Measurements from ENCODE around the gene CRB3.

The CRB3 gene

DNA sequence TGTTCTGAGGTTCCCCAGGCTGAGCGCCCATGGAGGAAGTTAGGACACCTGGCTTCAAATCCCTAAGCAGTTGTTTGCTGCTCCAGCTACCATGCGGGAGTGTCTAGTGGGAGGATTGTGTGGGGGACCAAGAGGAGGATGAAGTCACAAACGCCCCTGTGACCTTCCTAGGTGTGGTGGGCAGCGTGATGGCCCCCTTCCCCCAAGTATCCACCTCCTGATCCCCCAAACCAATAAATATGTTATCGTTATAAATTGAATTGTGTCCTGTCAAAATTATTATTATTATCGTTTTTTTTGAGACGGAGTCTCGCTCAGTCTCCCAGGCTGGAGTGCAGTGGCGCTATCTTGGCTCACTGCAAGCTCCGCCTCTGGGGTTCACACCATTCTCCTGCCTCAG lies 30.4 kb upstream of the CRB3 start, which contains the start of gene SLC25A41:
Gene SLC25A41, minus strand, starts transcription at position 101 of the 400 bp plus-strand sequence. Its CDS starts 70 bp downstream, at position 31.
- H3K9me3 ChIP-seq, result no peaks in the 10 kb centered on the region
- no peaks in the 10 kb centered on the region for H3K36me3 ChIP-seq
- H3K27me3 ChIP-seq, result peaks cover 4% of the 10 kb centered on the region
- no peak within 1 kb of the TSS for H3K4me3 ChIP-seq (ENCODE audit: low read depth, low read length)
- H3K4me1 ChIP-seq, result no peaks in the 10 kb centered on the region
- no peak for DNase-seq
- TF ChIP-seq, protein P1, sequence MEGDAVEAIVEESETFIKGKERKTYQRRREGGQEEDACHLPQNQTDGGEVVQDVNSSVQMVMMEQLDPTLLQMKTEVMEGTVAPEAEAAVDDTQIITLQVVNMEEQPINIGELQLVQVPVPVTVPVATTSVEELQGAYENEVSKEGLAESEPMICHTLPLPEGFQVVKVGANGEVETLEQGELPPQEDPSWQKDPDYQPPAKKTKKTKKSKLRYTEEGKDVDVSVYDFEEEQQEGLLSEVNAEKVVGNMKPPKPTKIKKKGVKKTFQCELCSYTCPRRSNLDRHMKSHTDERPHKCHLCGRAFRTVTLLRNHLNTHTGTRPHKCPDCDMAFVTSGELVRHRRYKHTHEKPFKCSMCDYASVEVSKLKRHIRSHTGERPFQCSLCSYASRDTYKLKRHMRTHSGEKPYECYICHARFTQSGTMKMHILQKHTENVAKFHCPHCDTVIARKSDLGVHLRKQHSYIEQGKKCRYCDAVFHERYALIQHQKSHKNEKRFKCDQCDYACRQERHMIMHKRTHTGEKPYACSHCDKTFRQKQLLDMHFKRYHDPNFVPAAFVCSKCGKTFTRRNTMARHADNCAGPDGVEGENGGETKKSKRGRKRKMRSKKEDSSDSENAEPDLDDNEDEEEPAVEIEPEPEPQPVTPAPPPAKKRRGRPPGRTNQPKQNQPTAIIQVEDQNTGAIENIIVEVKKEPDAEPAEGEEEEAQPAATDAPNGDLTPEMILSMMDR (IDR thresholded peaks at IDR 0.05; ENCODE audit: low read depth, low read length), result no peak

DNA sequence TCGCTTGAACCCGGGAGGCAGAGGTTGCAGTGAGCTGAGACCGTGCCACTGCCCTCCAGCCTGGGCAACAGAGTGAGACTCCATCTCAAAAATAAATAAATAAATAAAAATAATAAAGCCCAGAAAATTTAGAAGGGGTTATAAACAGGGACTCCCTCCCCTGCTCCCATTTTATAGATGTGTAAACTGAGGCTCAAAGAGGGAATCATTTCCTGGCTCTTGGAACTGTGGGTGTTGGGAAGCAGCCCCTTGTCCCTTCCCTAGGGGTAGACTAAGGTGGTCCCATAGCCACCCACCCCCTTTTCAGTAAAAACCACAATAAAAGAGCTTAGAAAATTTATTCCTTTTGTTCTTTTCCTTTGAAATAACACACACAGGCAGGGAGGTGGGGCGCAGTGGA lies 24.3 kb upstream of the CRB3 start:
- Histone ChIP-seq H3K4me3 (ENCODE audit: low read depth, low read length) (no peak overlapping the region), H3K4me1 (no peaks in the 10 kb centered on the region), H3K9me3 (no peaks in the 10 kb centered on the region), H3K27me3 (no peaks in the 10 kb centered on the region), H3K36me3 (no peaks in the 10 kb centered on the region)
- TF ChIP-seq, protein P1 (IDR thresholded peaks at IDR 0.05; ENCODE audit: low read depth, low read length), result no peak
- DNase-seq, result no peak

DNA sequence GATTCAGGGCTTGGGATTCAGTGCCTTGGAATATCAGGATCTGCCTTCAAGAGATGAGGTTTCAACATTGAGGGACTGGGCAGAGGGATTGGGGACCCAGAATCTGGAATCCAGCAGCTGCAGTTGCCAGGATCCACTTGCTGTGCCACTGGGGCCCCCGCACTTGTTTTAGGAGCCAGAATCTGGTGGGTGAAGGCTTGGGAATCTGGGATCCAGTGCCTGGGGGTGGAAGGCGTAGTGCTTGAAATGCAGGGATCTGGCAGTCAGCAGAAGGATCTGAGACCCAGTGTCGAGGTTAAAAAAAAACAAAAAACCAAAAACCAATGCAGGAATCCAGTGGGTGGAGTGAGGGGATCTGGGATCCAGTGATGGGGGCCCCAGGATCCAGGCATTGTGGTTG lies 23.2 kb upstream of the CRB3 start:
- TF ChIP-seq, protein P1 (IDR thresholded peaks at IDR 0.05; ENCODE audit: low read depth, low read length), result no peak
- H3K4me3 ChIP-seq (ENCODE audit: low read depth, low read length), result no peak overlapping the region
- no peaks in the 10 kb centered on the region for H3K36me3 ChIP-seq
- H3K9me3 ChIP-seq, result no peaks in the 10 kb centered on the region
- H3K27me3 ChIP-seq, result no peaks in the 10 kb centered on the region
- DNase-seq, result no peak
- no peaks in the 10 kb centered on the region for H3K4me1 ChIP-seq

DNA sequence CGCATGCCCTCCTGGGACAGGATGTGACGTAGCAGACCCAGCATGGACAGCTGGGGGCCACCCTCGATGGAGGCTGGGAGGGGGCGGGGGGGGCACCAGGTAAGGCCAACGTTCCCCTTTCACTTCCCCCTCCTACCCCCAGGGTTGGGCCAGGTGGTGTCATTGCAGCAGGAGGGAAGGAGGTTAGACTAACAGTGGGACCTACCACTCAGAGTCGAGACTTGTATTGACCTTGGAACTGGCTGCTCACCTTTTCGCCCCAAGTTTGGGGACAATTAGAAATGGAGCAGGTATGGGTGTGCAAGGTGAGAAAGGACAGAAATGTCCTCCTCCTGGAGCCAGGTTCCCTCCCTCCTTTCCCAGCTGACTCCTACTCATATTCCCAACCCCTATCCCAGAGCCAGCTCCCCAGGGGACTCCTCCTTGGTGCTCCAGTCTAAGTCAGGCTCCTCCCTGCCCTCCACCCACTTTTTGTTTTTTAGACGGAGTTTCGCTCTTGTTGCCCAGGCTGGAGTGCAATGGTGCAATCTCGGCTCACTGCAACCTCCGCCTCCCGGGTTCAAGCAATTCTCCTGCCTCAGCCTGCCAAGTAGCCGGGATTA lies 21.9 kb upstream of the CRB3 start:
- no peaks in the 10 kb centered on the region for H3K4me1 ChIP-seq
- H3K27me3 ChIP-seq, result no peaks in the 10 kb centered on the region
- DNase-seq, result no peak
- no peak overlapping the region for H3K4me3 ChIP-seq (ENCODE audit: low read depth, low read length)
- H3K36me3 ChIP-seq, result no peaks in the 10 kb centered on the region
- TF ChIP-seq, protein P1 (IDR thresholded peaks at IDR 0.05; ENCODE audit: low read depth, low read length), result no peak
- H3K9me3 ChIP-seq, result no peaks in the 10 kb centered on the region; the same call in 1 of the 2 replicates

DNA sequence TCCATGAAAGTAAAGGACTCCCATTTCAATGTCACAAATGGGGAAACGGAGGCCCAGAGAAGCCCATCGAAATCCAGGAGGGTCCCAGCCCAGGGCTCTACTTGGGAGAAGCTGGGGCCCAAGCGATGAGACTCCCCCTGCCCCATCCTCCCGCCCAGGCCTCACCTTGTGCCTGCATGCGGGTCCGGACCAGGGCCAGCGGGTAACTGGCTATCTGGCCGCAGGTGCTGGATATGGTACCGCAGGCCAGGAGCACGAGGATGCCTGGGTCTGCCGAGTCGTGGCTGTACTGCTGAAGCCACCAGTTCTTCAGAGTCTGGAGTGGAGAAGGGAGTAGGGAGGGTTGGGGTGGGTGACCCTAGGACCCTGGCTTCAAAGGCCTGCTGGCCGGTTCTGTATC lies 20.1 kb upstream of the CRB3 start:
- Histone ChIP-seq H3K9me3 (no peaks in the 10 kb centered on the region; the same call in 1 of the 2 replicates), H3K4me3 (ENCODE audit: low read depth, low read length) (no peak overlapping the region), H3K36me3 (no peaks in the 10 kb centered on the region), H3K4me1 (no peaks in the 10 kb centered on the region), H3K27me3 (no peaks in the 10 kb centered on the region)
- TF ChIP-seq, protein P1 (IDR thresholded peaks at IDR 0.05; ENCODE audit: low read depth, low read length), result no peak
- no peak for DNase-seq

DNA sequence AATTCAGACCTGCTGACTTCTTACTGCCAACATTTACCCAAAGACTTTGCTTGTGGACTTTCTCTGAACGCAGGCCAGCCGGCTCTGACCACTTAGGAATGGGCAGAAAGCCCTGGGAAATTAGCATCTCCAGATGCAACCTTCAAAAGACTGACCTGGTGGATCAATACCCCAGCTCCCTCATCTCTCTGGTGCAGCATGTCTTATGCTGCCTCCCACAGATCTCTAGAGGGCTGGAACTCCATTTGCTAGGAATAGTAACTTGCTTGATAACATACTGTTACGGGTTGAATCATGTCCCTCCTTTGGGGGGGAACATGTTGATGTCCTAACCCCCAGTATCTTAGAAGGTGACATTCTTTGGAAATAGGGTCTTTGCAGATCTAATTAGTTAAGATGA lies 17.6 kb upstream of the CRB3 start:
- H3K4me1 ChIP-seq, result no peaks in the 10 kb centered on the region
- H3K27me3 ChIP-seq, result no peaks in the 10 kb centered on the region

More for the DNA sequence above, 17.6 kb upstream of the CRB3 start:
- Histone ChIP-seq H3K9me3 (no peaks in the 10 kb centered on the region; the same call in 1 of the 2 replicates), H3K36me3 (no peaks in the 10 kb centered on the region), H3K4me3 (ENCODE audit: low read depth, low read length) (no peak overlapping the region)
- TF ChIP-seq, protein P1 (IDR thresholded peaks at IDR 0.05; ENCODE audit: low read depth, low read length), result no peak
- DNase-seq, result no peak
